GM23338 (cell line): Measurements from ENCODE around the gene PRKAR1B. TPM values are rescaled to one million over a fixed set of nuclear protein-coding genes. Genes with fewer than 3 reads are reported as not detected.

Source experiments
- ATAC-seq: fragments of 200-7000 bp; cut with Tn5 transposase; 3 replicates; pipeline ENCODE4 v1.9.1; 2020
- DNase-seq: peaks from one replicate; pipeline ENCODE4 v3.0.0-alpha.2; 2015; ENCODE audit warnings: low spot score
- H2AFZ ChIP-seq: fragments of 200-600 bp; sonication (generic); 2 replicates; pipeline ENCODE4 v1.8.0; 2016; ENCODE audit warnings: antibody characterized with exemption, mild to moderate bottlenecking, moderate library complexity
- H3F3A ChIP-seq: fragments of 200-600 bp; sonication (generic); replicated peaks from 2 replicates; pipeline ENCODE4 v1.8.0; 2017; ENCODE audit warnings: antibody characterized with exemption, mixed run types, low read depth
- H3K27ac ChIP-seq: fragments of 200-600 bp; sonication (generic); 2 replicates; pipeline ENCODE4 v1.6.1; 2016; ENCODE audit warnings: low read depth
- H3K27me3 ChIP-seq: fragments of 200-600 bp; sonication (generic); 2 replicates; pipeline ENCODE4 v1.8.0; 2016; ENCODE audit warnings: mild to moderate bottlenecking, mixed run types, moderate library complexity; ENCODE audit not compliant: insufficient read depth
- H3K36me3 ChIP-seq: fragments of 200-600 bp; sonication (generic); 2 replicates; pipeline ENCODE4 v1.8.0; 2016; ENCODE audit warnings: mild to moderate bottlenecking; ENCODE audit not compliant: insufficient read depth
- H3K4me1 ChIP-seq: fragments of 200-600 bp; sonication (generic); 2 replicates; pipeline ENCODE4 v1.8.0; 2016; ENCODE audit warnings: mild to moderate bottlenecking, moderate library complexity; ENCODE audit not compliant: insufficient read depth
- H3K4me2 ChIP-seq: fragments of 200-600 bp; sonication (generic); 2 replicates; pipeline ENCODE4 v1.7.1; 2017; ENCODE audit warnings: mixed run types
- H3K4me3 ChIP-seq: fragments of 200-600 bp; sonication (generic); 2 replicates; pipeline ENCODE4 v1.6.1; 2016; ENCODE audit warnings: mixed run types
- H3K79me2 ChIP-seq: fragments of 200-600 bp; sonication (generic); replicated peaks from 2 replicates; pipeline ENCODE4 v1.8.0; 2017; ENCODE audit warnings: mild to moderate bottlenecking; ENCODE audit not compliant: insufficient read depth
- H3K9me2 ChIP-seq: fragments of 200-600 bp; sonication (generic); 2 replicates; pipeline ENCODE4 v1.8.0; 2017; ENCODE audit not compliant: insufficient read depth
- H4K20me1 ChIP-seq: fragments of 200-600 bp; sonication (generic); replicated peaks from 2 replicates; pipeline ENCODE4 v1.8.0; 2017; ENCODE audit warnings: mild to moderate bottlenecking; ENCODE audit not compliant: insufficient read depth
- H3K27ac Mint-ChIP-seq: 2 replicates; pipeline ENCODE4 v1.8.0; 2020; ENCODE audit warnings: inconsistent platforms, mild to moderate bottlenecking, moderate library complexity, mixed read lengths
- H3K27me3 Mint-ChIP-seq: 3 replicates; pipeline ENCODE4 v1.8.0; 2022; ENCODE audit warnings: low read depth, mild to moderate bottlenecking, moderate library complexity, mixed read lengths, inconsistent platforms; ENCODE audit not compliant: insufficient read depth, poor library complexity
- H3K36me3 Mint-ChIP-seq: 3 replicates; pipeline ENCODE4 v1.8.0; 2021; ENCODE audit warnings: low read depth, mild to moderate bottlenecking, inconsistent platforms, moderate library complexity, mixed read lengths
- H3K4me1 Mint-ChIP-seq: 3 replicates; pipeline ENCODE4 v1.8.0; 2020; ENCODE audit warnings: mild to moderate bottlenecking, inconsistent platforms, mixed read lengths
- H3K4me3 Mint-ChIP-seq: 3 replicates; pipeline ENCODE4 v1.8.0; 2021; ENCODE audit warnings: moderate library complexity, mild to moderate bottlenecking, inconsistent platforms, mixed read lengths
- H3K9me3 Mint-ChIP-seq: 3 replicates; pipeline ENCODE4 v1.8.0; 2020; ENCODE audit warnings: moderate library complexity, mild to moderate bottlenecking, inconsistent platforms, mixed read lengths
- CREB1 ChIP-seq: fragments of 250-450 bp; sonication (Bioruptor Pico); IDR thresholded peaks from 2 replicates; pipeline ENCODE4 v1.5.0; 2020; ENCODE audit warnings: low read depth, mild to moderate bottlenecking, moderate library complexity
- EZH2 ChIP-seq: fragments of 200-600 bp; sonication (generic); IDR thresholded peaks from one replicate; pipeline ENCODE4 v1.8.0; 2017; ENCODE audit warnings: antibody characterized with exemption, mild to moderate bottlenecking, low read depth; ENCODE audit not compliant: unreplicated experiment
- EZH2phosphoT487 ChIP-seq: fragments of 200-600 bp; sonication (generic); IDR thresholded peaks from one replicate; pipeline ENCODE4 v1.8.1; 2018; ENCODE audit warnings: antibody characterized with exemption; ENCODE audit not compliant: unreplicated experiment
- JUNB ChIP-seq: IDR thresholded peaks from one replicate; pipeline ENCODE4 v1.6.1; 2016; ENCODE audit warnings: antibody characterized with exemption; ENCODE audit not compliant: unreplicated experiment
- NANOG ChIP-seq: IDR thresholded peaks from 2 replicates; pipeline ENCODE4 v1.6.1; 2016; ENCODE audit warnings: antibody characterized with exemption, borderline replicate concordance
- POLR2AphosphoS5 ChIP-seq: IDR thresholded peaks from 2 replicates; pipeline ENCODE4 v1.6.1; 2016; ENCODE audit warnings: antibody characterized with exemption, low read depth
- STAT1 ChIP-seq: IDR thresholded peaks from one replicate; pipeline ENCODE4 v1.6.1; 2016; ENCODE audit warnings: antibody characterized with exemption; ENCODE audit not compliant: unreplicated experiment
- ZNF114 ChIP-seq: fragments of 250-450 bp; sonication (Bioruptor Pico); IDR thresholded peaks from 2 replicates; pipeline ENCODE4 v1.5.0; 2020; ENCODE audit warnings: mild to moderate bottlenecking, moderate library complexity
- ZNF331 ChIP-seq: fragments of 250-450 bp; sonication (Bioruptor Pico); IDR thresholded peaks from 2 replicates; pipeline ENCODE4 v1.5.0; 2020; ENCODE audit warnings: low read depth, mild to moderate bottlenecking, moderate library complexity
- polyA plus RNA-seq: library from polyadenylated mRNA; unstranded; fragments of >200 nt; fragmentation: Nextera tagmentation; extraction: Ambion mirVana; gene quantifications from 2 replicates; pipeline ENCODE4 v1.2.1, GENCODE V29; 2016
- total RNA-seq: library from RNA; depleted of rRNA; stranded (reverse); fragments of >200 nt; shearing (Covaris generic); gene quantifications from 2 replicates; pipeline ENCODE4 v1.2.3, GENCODE V29; 2014
- TF ChIP-seq, protein P1 (sequence below): IDR thresholded peaks from one replicate; pipeline ENCODE4 v1.6.1; 2018; ENCODE audit warnings: antibody characterized with exemption; ENCODE audit not compliant: unreplicated experiment
- TF ChIP-seq, protein P2 (sequence below): IDR thresholded peaks from 2 replicates; pipeline ENCODE4 v1.6.1; 2016; ENCODE audit warnings: antibody characterized with exemption
- TF ChIP-seq, protein P3 (sequence below): fragments of 250-450 bp; sonication (Bioruptor Pico); IDR thresholded peaks from 2 replicates; pipeline ENCODE4 v1.5.0; 2020; ENCODE audit warnings: mild to moderate bottlenecking, moderate library complexity
- TF ChIP-seq, protein P4 (sequence below), 2 experiments: fragments of 200-600 bp in 1 of 2; sonication (generic) in 1 of 2; conservative IDR thresholded peaks; 2 replicates each; pipeline versions ENCODE4 v1.5.1 to v1.6.1; 2016 to 2017; ENCODE audit warnings: antibody characterized with exemption in 2 of 2, low read depth in 2 of 2, mild to moderate bottlenecking in 2 of 2, moderate library complexity in 1 of 2

Gene PRKAR1B
- total and polyA plus RNA-seq, 2 experiments from 2014 or later, result 35.7 to 36.7 TPM

DNA sequence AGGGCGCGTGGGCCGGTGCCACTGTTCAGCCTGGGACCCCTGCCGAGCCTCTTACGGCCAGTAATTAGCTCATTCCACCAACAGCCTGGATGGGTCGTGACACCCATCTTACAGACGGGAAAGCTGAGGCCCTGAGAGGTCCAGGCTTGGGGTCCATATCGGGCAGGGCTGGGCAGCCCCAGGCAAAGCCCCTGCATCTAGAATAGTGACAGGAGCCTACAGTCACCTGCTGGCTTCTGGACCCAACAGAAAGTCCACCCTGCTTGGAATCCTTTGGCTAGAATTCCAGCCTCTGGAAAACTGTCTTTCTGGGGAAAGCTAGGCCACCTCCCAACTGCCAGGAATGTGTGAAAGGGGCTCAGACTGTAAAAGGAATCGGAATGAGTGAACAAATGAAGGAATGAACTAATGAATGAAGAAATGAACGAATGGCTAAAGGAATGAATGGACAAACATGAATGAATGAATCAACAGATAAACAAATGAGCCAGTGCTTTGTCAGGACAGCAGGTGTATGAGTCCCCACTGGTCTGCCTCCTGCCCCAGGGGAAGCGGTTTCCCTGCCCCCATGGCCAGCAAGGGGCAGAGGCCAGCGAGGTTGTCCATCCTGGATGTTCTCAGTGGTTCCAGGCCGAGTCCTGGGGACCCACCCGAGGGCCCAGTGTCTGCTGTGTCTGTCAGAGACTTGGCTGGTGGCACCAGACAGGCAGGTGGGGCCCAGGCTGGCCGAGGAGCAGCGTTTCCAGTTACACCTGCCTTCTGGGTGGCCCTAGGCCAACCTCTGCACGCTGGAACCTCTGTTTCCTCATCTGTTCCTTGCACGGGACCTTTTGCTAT, 183.4 kb downstream of the PRKAR1B start:
- Histone ChIP-seq H3F3A (no peaks in the 10 kb centered on the region), H3K36me3 (no peaks in the 10 kb centered on the region), H3K27me3 (no peaks in the 10 kb centered on the region), H4K20me1 (no peaks in the 10 kb centered on the region), H3K4me1 (no peaks in the 10 kb centered on the region), H3K4me2 (no peak overlapping the region), H3K27ac (no peak overlapping the region), H3K79me2 (no peaks in the 10 kb centered on the region), H3K9me2 (no peaks in the 10 kb centered on the region), H2AFZ (no peak overlapping the region), H3K4me3 (no peak overlapping the region)
- Mint-ChIP-seq H3K4me3 (no peak overlapping the region), H3K27ac (no peak overlapping the region), H3K36me3 (peaks cover 5% of the 10 kb centered on the region; the same call in 2 of the 3 replicates), H3K27me3 (peaks cover 12% of the 10 kb centered on the region), H3K4me1 (peaks cover 4% of the 10 kb centered on the region), H3K9me3 (peaks cover 4% of the 10 kb centered on the region; the same call in 1 of the 3 replicates)
- no peak for DNase-seq
- no peak for TF ChIP-seq CREB1 (CRISPR knock-in tag)
- TF ChIP-seq STAT1, result no peak
- TF ChIP-seq, protein P1, sequence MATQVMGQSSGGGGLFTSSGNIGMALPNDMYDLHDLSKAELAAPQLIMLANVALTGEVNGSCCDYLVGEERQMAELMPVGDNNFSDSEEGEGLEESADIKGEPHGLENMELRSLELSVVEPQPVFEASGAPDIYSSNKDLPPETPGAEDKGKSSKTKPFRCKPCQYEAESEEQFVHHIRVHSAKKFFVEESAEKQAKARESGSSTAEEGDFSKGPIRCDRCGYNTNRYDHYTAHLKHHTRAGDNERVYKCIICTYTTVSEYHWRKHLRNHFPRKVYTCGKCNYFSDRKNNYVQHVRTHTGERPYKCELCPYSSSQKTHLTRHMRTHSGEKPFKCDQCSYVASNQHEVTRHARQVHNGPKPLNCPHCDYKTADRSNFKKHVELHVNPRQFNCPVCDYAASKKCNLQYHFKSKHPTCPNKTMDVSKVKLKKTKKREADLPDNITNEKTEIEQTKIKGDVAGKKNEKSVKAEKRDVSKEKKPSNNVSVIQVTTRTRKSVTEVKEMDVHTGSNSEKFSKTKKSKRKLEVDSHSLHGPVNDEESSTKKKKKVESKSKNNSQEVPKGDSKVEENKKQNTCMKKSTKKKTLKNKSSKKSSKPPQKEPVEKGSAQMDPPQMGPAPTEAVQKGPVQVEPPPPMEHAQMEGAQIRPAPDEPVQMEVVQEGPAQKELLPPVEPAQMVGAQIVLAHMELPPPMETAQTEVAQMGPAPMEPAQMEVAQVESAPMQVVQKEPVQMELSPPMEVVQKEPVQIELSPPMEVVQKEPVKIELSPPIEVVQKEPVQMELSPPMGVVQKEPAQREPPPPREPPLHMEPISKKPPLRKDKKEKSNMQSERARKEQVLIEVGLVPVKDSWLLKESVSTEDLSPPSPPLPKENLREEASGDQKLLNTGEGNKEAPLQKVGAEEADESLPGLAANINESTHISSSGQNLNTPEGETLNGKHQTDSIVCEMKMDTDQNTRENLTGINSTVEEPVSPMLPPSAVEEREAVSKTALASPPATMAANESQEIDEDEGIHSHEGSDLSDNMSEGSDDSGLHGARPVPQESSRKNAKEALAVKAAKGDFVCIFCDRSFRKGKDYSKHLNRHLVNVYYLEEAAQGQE, result no peak
- TF ChIP-seq, protein P2, sequence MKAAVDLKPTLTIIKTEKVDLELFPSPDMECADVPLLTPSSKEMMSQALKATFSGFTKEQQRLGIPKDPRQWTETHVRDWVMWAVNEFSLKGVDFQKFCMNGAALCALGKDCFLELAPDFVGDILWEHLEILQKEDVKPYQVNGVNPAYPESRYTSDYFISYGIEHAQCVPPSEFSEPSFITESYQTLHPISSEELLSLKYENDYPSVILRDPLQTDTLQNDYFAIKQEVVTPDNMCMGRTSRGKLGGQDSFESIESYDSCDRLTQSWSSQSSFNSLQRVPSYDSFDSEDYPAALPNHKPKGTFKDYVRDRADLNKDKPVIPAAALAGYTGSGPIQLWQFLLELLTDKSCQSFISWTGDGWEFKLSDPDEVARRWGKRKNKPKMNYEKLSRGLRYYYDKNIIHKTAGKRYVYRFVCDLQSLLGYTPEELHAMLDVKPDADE, result no peak
- TF ChIP-seq, protein P3, sequence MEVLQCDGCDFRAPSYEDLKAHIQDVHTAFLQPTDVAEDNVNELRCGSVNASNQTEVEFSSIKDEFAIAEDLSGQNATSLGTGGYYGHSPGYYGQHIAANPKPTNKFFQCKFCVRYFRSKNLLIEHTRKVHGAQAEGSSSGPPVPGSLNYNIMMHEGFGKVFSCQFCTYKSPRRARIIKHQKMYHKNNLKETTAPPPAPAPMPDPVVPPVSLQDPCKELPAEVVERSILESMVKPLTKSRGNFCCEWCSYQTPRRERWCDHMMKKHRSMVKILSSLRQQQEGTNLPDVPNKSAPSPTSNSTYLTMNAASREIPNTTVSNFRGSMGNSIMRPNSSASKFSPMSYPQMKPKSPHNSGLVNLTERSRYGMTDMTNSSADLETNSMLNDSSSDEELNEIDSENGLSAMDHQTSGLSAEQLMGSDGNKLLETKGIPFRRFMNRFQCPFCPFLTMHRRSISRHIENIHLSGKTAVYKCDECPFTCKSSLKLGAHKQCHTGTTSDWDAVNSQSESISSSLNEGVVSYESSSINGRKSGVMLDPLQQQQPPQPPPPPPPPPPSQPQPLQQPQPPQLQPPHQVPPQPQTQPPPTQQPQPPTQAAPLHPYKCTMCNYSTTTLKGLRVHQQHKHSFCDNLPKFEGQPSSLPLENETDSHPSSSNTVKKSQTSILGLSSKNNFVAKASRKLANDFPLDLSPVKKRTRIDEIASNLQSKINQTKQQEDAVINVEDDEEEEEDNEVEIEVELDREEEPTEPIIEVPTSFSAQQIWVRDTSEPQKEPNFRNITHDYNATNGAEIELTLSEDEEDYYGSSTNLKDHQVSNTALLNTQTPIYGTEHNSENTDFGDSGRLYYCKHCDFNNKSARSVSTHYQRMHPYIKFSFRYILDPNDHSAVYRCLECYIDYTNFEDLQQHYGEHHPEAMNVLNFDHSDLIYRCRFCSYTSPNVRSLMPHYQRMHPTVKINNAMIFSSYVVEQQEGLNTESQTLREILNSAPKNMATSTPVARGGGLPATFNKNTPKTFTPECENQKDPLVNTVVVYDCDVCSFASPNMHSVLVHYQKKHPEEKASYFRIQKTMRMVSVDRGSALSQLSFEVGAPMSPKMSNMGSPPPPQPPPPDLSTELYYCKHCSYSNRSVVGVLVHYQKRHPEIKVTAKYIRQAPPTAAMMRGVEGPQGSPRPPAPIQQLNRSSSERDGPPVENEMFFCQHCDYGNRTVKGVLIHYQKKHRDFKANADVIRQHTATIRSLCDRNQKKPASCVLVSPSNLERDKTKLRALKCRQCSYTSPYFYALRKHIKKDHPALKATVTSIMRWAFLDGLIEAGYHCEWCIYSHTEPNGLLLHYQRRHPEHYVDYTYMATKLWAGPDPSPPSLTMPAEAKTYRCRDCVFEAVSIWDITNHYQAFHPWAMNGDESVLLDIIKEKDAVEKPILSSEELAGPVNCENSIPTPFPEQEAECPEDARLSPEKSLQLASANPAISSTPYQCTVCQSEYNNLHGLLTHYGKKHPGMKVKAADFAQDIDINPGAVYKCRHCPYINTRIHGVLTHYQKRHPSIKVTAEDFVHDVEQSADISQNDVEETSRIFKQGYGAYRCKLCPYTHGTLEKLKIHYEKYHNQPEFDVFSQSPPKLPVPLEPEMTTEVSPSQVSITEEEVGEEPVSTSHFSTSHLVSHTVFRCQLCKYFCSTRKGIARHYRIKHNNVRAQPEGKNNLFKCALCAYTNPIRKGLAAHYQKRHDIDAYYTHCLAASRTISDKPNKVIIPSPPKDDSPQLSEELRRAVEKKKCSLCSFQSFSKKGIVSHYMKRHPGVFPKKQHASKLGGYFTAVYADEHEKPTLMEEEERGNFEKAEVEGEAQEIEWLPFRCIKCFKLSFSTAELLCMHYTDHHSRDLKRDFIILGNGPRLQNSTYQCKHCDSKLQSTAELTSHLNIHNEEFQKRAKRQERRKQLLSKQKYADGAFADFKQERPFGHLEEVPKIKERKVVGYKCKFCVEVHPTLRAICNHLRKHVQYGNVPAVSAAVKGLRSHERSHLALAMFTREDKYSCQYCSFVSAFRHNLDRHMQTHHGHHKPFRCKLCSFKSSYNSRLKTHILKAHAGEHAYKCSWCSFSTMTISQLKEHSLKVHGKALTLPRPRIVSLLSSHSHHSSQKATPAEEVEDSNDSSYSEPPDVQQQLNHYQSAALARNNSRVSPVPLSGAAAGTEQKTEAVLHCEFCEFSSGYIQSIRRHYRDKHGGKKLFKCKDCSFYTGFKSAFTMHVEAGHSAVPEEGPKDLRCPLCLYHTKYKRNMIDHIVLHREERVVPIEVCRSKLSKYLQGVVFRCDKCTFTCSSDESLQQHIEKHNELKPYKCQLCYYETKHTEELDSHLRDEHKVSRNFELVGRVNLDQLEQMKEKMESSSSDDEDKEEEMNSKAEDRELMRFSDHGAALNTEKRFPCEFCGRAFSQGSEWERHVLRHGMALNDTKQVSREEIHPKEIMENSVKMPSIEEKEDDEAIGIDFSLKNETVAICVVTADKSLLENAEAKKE (CRISPR knock-in tag), result no peak
- no peak for TF ChIP-seq EZH2phosphoT487
- TF ChIP-seq ZNF331 (CRISPR knock-in tag), result no peak
- TF ChIP-seq NANOG, result no peak
- TF ChIP-seq, protein P4, sequence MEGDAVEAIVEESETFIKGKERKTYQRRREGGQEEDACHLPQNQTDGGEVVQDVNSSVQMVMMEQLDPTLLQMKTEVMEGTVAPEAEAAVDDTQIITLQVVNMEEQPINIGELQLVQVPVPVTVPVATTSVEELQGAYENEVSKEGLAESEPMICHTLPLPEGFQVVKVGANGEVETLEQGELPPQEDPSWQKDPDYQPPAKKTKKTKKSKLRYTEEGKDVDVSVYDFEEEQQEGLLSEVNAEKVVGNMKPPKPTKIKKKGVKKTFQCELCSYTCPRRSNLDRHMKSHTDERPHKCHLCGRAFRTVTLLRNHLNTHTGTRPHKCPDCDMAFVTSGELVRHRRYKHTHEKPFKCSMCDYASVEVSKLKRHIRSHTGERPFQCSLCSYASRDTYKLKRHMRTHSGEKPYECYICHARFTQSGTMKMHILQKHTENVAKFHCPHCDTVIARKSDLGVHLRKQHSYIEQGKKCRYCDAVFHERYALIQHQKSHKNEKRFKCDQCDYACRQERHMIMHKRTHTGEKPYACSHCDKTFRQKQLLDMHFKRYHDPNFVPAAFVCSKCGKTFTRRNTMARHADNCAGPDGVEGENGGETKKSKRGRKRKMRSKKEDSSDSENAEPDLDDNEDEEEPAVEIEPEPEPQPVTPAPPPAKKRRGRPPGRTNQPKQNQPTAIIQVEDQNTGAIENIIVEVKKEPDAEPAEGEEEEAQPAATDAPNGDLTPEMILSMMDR (conservative IDR thresholded peaks at IDR 0.05; ENCODE audit: low read depth in 2 of 2), result no peak
- TF ChIP-seq POLR2AphosphoS5, result no peak
- TF ChIP-seq EZH2, result no peak
- no peak for TF ChIP-seq ZNF114 (CRISPR knock-in tag)
- TF ChIP-seq JUNB, result no peak
- ATAC-seq, result no peak
